ENCODE data around the gene CES3.
A peak's percentile ranks its signal among the peaks of the same experiment; 100 is the strongest.
"Not testable (repeated sequence)": the region's sequence is repeated elsewhere in the genome, so short reads cannot be mapped to it uniquely, and the experiment has no call there.

The CES3 gene

GRCh38 chr16:66927918-66928649 lies 33.0 kb upstream of the CES3 start:
- no peak for DNase-seq

GRCh38 chr16:66928702-66929388 lies 32.2 kb upstream of the CES3 start:
- peak in 1 of 5 experiments; percentile 55 for DNase-seq

GRCh38 chr16:66930189-66930588 lies 30.9 kb upstream of the CES3 start:
- DNase-seq: no peak

GRCh38 chr16:66931665-66932064 lies 29.4 kb upstream of the CES3 start:
- DNase-seq: peak in 1 of 5 experiments; percentile 16

GRCh38 chr16:66932076-66932475 lies 29.0 kb upstream of the CES3 start:
- DNase-seq: no peak

- peak in 1 of 5 experiments; percentile 37 for DNase-seq
Observed at GRCh38 chr16:66933776-66934137, 27.3 kb upstream of the CES3 start.

GRCh38 chr16:66934138-66934838 lies 26.8 kb upstream of the CES3 start, which contains the start of gene CIAO2B:
CIAO2B (minus strand) TSS chr16:66934402; CDS start chr16:66934364, 38 bp downstream.
- DNase-seq: peak; percentile 80 to 92 (median 85)

- not testable (repeated sequence) for DNase-seq
Observed at GRCh38 chr16:66934839-66935313, 26.2 kb upstream of the CES3 start.

- DNase-seq: no peak
Observed at GRCh38 chr16:66935314-66936011, 25.6 kb upstream of the CES3 start, which contains the start of gene CES2. CES2 (plus strand) TSS chr16:66935516; CDS start chr16:66935636, 120 bp downstream.

GRCh38 chr16:66936462-66936861 lies 24.6 kb upstream of the CES3 start:
- DNase-seq: no peak

GRCh38 chr16:66936889-66937554 lies 24.0 kb upstream of the CES3 start:
- DNase-seq: peak in 1 of 5 experiments; percentile 27

- no peak for DNase-seq
Observed at GRCh38 chr16:66937725-66938337, 23.2 kb upstream of the CES3 start.

- no peak for DNase-seq
Observed at GRCh38 chr16:66939366-66939765, 21.7 kb upstream of the CES3 start.

- DNase-seq: no peak
Observed at GRCh38 chr16:66940236-66940635, 20.8 kb upstream of the CES3 start.

GRCh38 chr16:66942981-66943380 lies 18.1 kb upstream of the CES3 start:
- DNase-seq: no peak

GRCh38 chr16:66943426-66944053 lies 17.5 kb upstream of the CES3 start:
- DNase-seq: no peak

GRCh38 chr16:66944054-66944441 lies 17.0 kb upstream of the CES3 start:
- DNase-seq: no peak

GRCh38 chr16:66944971-66945370 lies 16.1 kb upstream of the CES3 start:
- not testable (repeated sequence) for DNase-seq

- DNase-seq: no peak
Observed at GRCh38 chr16:66945939-66946338, 15.1 kb upstream of the CES3 start.

- DNase-seq: no peak
Observed at GRCh38 chr16:66946541-66946940, 14.5 kb upstream of the CES3 start.

- no peak for DNase-seq
Observed at GRCh38 chr16:66946974-66947301, 14.1 kb upstream of the CES3 start.
